ENCODE results near the gene DDI2.

DDI2 gene

GRCh38 chr1:15592285-15592684, 25.0 kb upstream of the DDI2 start:
- Histone ChIP-seq H4K20me1 (ENCODE audit: insufficient read depth, low read length) (no peaks in the 10 kb centered on the region), H3K4me3 (ENCODE audit: low read depth in 1 of 2, low read length in 2 of 2) (no peak overlapping the region), H3K36me3 (ENCODE audit: insufficient read depth, low read length) (no peaks in the 10 kb centered on the region), H3K79me2 (ENCODE audit: insufficient read depth, low read length) (no peaks in the 10 kb centered on the region), H3K9ac (ENCODE audit: low read depth, low read length) (no peak overlapping the region), H2AFZ (ENCODE audit: low read depth, low read length) (no peak overlapping the region), H3K27ac (ENCODE audit: low read length) (no peak overlapping the region), H3K27me3 (ENCODE audit: insufficient read depth, low read length, poor library complexity) (no peaks in the 10 kb centered on the region), H3K4me2 (ENCODE audit: insufficient read depth, low read length) (no peak overlapping the region), H3K9me3 (ENCODE audit: insufficient read depth, low read length, severe bottlenecking) (no peaks in the 10 kb centered on the region), H3K4me1 (ENCODE audit: insufficient read depth, low read length) (no peaks in the 10 kb centered on the region)
- TF ChIP-seq EZH2 (IDR thresholded peaks at IDR 0.05; ENCODE audit: borderline replicate concordance, low read depth, low read length, severe bottlenecking) (no peak), CTCF (IDR thresholded peaks at IDR 0.05; ENCODE audit: borderline replicate concordance, extremely low read depth, low read length, poor library complexity, severe bottlenecking) (no peak)
- ATAC-seq (ENCODE audit: insufficient read depth, low read depth) (no peak), DNase-seq (no peak)

GRCh38 chr1:15595809-15596617, 21.2 kb upstream of the DDI2 start:
- no peak overlapping the region for H3K9ac ChIP-seq (ENCODE audit: low read depth, low read length)
- no peak for DNase-seq
- H3K4me2 ChIP-seq (ENCODE audit: insufficient read depth, low read length) = no peak overlapping the region
- H3K4me1 ChIP-seq (ENCODE audit: insufficient read depth, low read length) = no peaks in the 10 kb centered on the region
- H2AFZ ChIP-seq (ENCODE audit: low read depth, low read length) = no peak overlapping the region
- H3K9me3 ChIP-seq (ENCODE audit: insufficient read depth, low read length, severe bottlenecking) = no peaks in the 10 kb centered on the region
- H3K4me3 ChIP-seq (ENCODE audit: low read depth in 1 of 2, low read length in 2 of 2) = no peak overlapping the region
- no peaks in the 10 kb centered on the region for H4K20me1 ChIP-seq (ENCODE audit: insufficient read depth, low read length)
- no peak for ATAC-seq (ENCODE audit: insufficient read depth, low read depth)
- TF ChIP-seq CTCF (IDR thresholded peaks at IDR 0.05; ENCODE audit: borderline replicate concordance, extremely low read depth, low read length, poor library complexity, severe bottlenecking) = no peak
- TF ChIP-seq EZH2 (IDR thresholded peaks at IDR 0.05; ENCODE audit: borderline replicate concordance, low read depth, low read length, severe bottlenecking) = no peak
- no peak overlapping the region for H3K27ac ChIP-seq (ENCODE audit: low read length)
- no peaks in the 10 kb centered on the region for H3K27me3 ChIP-seq (ENCODE audit: insufficient read depth, low read length, poor library complexity)
- H3K36me3 ChIP-seq (ENCODE audit: insufficient read depth, low read length) = no peaks in the 10 kb centered on the region
- H3K79me2 ChIP-seq (ENCODE audit: insufficient read depth, low read length) = no peaks in the 10 kb centered on the region

GRCh38 chr1:15598436-15598835, 18.8 kb upstream of the DDI2 start:
- Histone ChIP-seq H3K9ac (ENCODE audit: low read depth, low read length) (no peak overlapping the region), H4K20me1 (ENCODE audit: insufficient read depth, low read length) (no peaks in the 10 kb centered on the region), H3K27ac (ENCODE audit: low read length) (no peak overlapping the region), H3K79me2 (ENCODE audit: insufficient read depth, low read length) (no peaks in the 10 kb centered on the region), H3K27me3 (ENCODE audit: insufficient read depth, low read length, poor library complexity) (no peaks in the 10 kb centered on the region), H3K36me3 (ENCODE audit: insufficient read depth, low read length) (no peaks in the 10 kb centered on the region), H3K4me3 (ENCODE audit: low read depth in 1 of 2, low read length in 2 of 2) (no peak overlapping the region), H3K9me3 (ENCODE audit: insufficient read depth, low read length, severe bottlenecking) (no peaks in the 10 kb centered on the region), H3K4me2 (ENCODE audit: insufficient read depth, low read length) (no peak overlapping the region), H3K4me1 (ENCODE audit: insufficient read depth, low read length) (no peaks in the 10 kb centered on the region), H2AFZ (ENCODE audit: low read depth, low read length) (no peak overlapping the region)
- TF ChIP-seq CTCF (IDR thresholded peaks at IDR 0.05; ENCODE audit: borderline replicate concordance, extremely low read depth, low read length, poor library complexity, severe bottlenecking) = no peak
- no peak for TF ChIP-seq EZH2 (IDR thresholded peaks at IDR 0.05; ENCODE audit: borderline replicate concordance, low read depth, low read length, severe bottlenecking)
- no peak for ATAC-seq (ENCODE audit: insufficient read depth, low read depth)
- DNase-seq = no peak
